Kasumi-1 (cell line): ENCODE results near the gene DOCK10.

Experiments used
- DNase-seq, 2 experiments: peaks; one replicate each; lab custom pipeline; 2025; lab: John Stamatoyannopoulos, UW

DOCK10 gene

DNA sequence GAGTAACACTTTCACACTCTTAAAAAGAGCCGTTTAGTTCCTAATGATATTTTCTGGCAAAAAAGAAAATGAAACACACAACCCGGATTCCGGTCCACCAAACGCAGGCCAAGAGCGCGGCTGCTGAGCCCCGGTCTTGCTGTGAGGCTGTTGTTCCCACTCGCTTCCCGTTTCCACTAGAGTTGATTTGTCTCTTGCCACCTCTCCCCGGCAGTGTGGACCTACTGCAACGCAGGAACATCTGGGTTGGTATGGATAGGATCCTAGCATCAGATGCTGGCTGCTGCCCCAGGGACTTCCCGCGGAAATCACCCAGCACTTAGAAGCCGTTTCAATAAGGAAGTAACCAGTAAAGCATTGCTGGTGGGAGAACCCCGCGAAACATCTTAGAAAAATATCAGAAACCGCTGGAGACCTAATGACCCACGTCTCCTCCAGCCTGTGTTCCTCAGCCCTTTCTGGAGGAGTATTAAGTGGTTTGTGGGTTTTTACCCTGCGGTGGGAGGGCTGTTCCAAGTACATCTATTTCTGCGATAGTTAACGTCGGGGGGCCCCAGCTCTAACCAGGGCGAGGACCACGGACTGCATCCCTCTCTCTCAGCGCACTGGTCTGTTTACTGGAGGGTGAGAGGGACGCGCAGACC is 939 bp downstream of the DOCK10 start:
- DNase-seq = peak; percentile 52 to 58

GRCh38 chr2:225040856-225041206 is 1.4 kb downstream of the DOCK10 start:
- peak in 1 of 2 experiments; percentile 10 for DNase-seq

DNA sequence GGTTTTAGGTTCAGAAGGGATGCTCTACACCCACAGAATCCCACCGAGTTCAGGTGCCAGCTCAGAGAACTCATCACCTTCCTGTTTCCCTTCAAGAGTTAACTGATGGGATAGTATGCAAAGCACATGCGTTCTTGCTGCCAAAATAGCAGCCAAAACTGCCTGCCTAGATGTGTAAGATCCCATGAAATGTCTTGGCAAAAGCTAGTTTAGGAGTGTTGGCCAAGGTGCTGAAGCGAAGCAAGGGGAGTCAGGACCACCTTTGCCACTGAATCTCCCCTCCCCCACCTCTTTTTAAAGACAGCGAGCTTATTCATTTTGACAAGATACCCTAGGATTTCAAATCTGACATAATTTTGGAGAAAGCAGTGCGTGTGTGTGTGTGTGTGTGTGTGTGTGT is 2.1 kb downstream of the DOCK10 start:
- DNase-seq = no peak

- DNase-seq = no peak
These were observed 4.1 kb downstream of the DOCK10 start for GRCh38 chr2:225038231-225038523.

GRCh38 chr2:225037415-225038230 is 4.6 kb downstream of the DOCK10 start:
- no peak for DNase-seq

GRCh38 chr2:225036431-225036830 is 5.8 kb downstream of the DOCK10 start:
- DNase-seq = no peak

- DNase-seq = no peak
These were observed 8.6 kb downstream of the DOCK10 start for GRCh38 chr2:225033440-225034318.

- no peak for DNase-seq
These were observed 10.0 kb downstream of the DOCK10 start for GRCh38 chr2:225032246-225032645.

GRCh38 chr2:225031599-225031998 is 10.7 kb downstream of the DOCK10 start:
- DNase-seq = no peak

GRCh38 chr2:225030893-225031292 is 11.4 kb downstream of the DOCK10 start:
- DNase-seq = no peak

DNA sequence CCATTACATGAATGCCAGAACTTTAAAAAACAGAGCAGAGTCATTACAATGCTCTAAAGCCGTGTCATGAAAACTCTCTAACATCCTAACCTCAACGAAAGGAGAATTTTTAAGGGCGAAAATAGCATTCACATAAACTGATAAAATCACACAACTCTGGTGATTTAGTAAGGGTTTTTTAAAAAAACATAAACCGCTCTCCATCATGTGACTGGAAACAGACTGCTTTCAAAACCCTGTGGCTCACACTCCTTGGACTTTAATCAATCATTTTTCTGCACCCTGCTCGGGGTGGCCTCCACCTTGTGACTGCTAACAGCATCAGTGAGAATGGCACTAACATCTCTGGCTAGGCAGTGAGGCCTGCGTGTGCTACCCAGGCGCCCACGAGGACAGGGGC is 12.1 kb downstream of the DOCK10 start:
- DNase-seq = no peak

DNA sequence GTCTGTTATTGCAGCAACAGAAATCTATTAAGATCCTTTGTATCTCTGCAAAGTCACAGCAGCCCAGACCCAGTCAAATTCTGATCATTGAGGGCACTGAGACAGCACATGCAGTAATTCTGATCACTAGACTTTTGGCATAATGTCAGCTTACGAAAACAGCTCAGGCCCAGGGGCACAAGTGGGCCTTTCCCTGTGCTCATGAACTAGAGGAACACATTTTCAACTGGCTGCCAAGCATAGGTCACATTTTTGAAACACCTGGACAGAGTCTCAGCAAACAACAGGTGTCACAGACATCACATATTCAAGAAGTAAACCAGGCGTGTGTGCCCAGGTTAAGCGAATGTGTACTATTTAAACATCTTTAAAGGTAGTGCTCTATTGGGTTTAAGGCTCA is 13.7 kb downstream of the DOCK10 start:
- no peak for DNase-seq

DNA sequence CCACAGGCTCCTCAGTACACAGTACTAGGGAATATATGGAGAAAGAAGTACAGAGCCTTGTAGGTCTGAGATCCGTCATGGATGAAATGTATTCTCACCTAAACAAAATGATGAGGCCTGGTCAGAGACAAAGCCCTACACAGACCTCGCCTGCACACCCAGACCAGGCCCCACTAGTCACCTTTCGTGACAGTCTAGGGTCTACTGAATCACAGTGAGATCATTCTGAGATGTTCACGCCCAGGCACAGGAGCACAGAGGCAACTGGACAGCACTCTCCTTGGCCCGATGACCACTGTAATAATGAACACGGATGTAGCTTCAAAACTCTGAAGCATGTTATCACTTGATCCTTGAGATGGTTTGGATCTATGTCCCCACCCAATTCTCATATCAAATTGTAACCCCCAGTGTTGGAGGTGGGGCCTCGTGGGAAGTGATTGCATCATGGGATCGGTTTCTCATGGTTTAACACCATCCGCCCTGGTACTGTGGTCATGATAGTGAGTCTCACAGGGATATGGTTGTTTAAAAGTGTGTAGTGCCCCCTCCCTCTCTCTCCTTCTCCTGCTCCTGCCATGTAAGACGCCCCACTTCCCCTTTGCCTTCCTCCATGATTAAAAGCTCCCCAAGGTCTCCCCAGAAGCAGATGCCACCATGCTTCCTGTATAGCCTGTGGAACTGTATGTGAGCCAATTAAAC is 15.1 kb downstream of the DOCK10 start:
- DNase-seq = peak; percentile 13 to 22

GRCh38 chr2:225025917-225026571 is 16.2 kb downstream of the DOCK10 start:
- peak; percentile 72 to 81 for DNase-seq

GRCh38 chr2:225022188-225022587 is 20.1 kb downstream of the DOCK10 start:
- DNase-seq = no peak

DNA sequence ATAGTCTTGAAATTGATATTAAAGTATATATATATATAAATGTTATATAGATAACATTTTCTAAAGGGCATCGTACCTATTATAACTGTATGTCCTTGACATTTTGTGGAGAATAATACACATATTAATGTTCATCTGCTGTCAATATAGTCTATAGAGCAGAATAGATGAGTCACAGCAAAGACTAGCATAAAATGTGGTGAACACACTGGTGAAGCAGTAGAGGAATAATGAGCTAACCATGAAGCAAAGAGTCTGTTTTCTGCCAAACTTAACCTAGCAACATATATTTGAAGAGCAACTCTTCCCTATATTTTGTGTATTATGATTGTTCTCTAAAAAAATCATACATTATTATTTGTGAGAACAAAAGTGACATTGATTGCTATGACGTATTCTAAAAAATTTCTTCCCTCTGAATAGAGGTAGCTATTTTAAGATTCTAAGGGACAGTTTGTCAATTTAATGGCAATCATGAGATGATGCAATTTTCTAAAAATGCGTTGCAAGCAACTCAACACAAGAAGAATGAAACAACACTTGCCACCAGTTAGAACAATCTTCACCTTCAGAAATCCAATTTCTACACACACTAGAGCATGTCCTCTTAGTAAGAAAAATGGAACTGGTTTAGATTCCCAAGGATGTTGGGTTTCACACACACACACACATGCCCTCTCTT is 22.0 kb downstream of the DOCK10 start:
- no peak for DNase-seq

DNA sequence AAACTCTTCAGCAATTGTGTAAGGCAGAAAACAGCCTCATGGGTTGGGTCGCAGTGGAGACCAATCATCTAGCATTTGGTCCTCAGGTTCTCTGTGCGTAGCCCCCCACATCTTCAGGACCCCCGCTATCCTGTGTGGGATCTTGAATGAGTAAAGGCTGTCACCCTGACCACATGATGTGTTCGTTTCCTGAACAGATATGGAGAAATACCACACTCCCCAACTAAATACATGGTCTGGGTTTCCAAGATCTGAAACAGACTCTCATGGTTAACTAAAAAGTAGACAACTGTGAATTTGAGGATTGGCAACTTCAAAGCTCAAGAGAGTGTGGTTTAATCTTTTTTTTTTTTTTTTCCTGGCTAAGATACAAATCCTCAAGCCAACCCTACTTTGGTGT is 23.2 kb downstream of the DOCK10 start:
- DNase-seq = no peak

- DNase-seq = no peak
These were observed 24.6 kb downstream of the DOCK10 start for GRCh38 chr2:225017713-225018112.

DNA sequence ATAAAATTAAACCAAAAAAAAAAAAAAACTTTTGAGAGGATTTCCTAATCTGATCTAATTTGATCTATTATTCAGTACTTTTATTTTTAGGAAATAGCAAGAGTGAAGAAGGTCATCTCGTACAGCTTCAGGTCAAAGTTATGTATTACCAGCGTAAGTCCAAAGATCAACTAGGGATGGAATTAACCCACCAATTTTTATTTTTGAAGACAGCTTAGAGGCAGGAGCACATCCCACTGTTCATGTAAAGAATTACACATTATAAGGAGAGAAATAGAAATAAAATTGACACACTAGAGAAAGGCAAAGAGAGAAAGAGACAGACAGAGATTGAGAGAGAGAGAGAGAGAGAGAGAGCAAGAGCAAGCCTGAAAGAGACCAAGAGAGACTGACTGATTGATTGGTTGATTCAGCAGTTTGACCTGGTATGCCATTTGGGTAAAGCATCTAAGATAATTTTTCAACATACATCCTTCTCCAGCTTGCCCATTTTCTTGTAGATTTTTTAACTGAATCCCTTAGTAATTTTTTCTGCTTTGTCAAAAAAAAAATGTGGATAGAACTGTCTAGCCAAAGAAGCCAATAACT is 25.1 kb downstream of the DOCK10 start:
- DNase-seq = no peak

DNA sequence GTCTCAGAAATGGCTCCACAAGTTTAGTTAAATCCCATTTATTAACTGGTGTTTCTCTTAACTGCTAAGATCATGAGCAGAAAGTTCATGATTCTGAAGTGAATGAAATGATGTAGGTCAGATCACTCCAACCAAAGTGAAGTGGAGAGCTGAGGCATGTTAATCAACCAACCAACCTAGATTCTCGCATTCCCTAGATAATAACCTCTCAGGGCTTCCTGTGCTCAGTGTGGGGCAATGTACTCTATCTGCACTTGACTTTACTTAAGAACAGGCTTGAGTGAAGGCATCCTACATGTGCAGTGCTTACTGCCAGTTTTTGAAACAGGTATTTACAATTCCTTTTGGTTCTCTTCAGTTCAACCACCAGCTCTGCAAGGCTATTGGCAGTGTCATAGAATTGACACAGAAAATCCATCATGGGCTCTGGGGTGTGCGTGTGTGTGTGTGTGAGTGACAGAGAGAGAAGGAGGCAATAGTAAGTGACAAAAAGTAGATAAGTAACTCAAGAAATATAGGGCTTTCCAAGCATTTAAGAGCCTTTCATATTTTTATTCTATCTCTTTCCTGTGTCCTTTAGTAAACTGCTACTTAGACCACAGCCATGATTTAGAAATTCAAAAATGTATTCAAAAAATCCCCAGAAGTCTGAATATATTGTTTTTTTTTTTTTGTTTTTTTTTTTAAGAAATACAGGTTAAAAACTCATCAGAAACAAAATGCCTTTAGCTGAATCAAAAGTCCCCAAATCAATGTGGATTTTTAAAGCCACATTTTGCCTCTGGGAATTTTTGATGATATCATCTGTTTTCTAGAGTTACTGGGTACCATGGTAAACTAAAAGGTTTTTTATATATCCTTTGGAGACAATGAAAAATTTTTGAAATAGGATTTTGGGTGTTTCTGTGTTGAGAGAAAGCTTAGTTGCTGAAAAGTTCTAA is 28.6 kb downstream of the DOCK10 start:
- no peak for DNase-seq
